B cell (primary cell): ENCODE data around the gene TENM3. TPM values are rescaled to one million over a fixed set of nuclear protein-coding genes. Genes with fewer than 3 reads are reported as not detected.

Experiments
- ATAC-seq: fragments of 200-7000 bp; cut with Tn5 transposase; one replicate; pipeline ENCODE4 v1.10.0; 2021; ENCODE audit warnings: low read depth, mild to moderate bottlenecking, moderate number of reproducible peaks, moderate library complexity
- CTCF ChIA-PET: fragments of 350-600 bp; sonication (Branson Sonifier 250); formaldehyde crosslinking; loops from one replicate; lab custom pipeline; 2021; ENCODE audit warnings: antibody characterized with exemption, inconsistent platforms; lab: Charles Lee
- POLR2A ChIA-PET: fragments of 350-600 bp; sonication (Branson Sonifier 250); formaldehyde crosslinking; loops from one replicate; lab custom pipeline; 2021; ENCODE audit warnings: antibody characterized with exemption; lab: Charles Lee
- DNase-seq: peaks from one replicate; pipeline ENCODE4 v3.0.0; 2013
- H2AFZ ChIP-seq: 2 replicates; pipeline ENCODE4 v1.6.1; 2012; ENCODE audit warnings: mild to moderate bottlenecking, low read depth, low read length; ENCODE audit not compliant: insufficient read depth, poor library complexity, severe bottlenecking
- H3K27ac ChIP-seq, 2 donors: 1 replicate in 1 of 2; 2 replicates in 1 of 2; pipeline ENCODE4 v1.5.1; 2012 to 2013; ENCODE audit warnings: low read length in 2 of 2, mild to moderate bottlenecking in 2 of 2, moderate library complexity in 1 of 2
- H3K27me3 ChIP-seq, 4 experiments: fragments of 200-600 bp in 1 of 4; sonication (generic) in 1 of 4; replicated peaks in 1 of 4; 1 replicate in 2 of 4; 2 replicates in 2 of 4; pipeline versions ENCODE4 v1.6.1 to v1.7.0; 2013 to 2016; ENCODE audit warnings: low read length in 3 of 4, mild to moderate bottlenecking in 2 of 4, mixed read lengths in 1 of 4, moderate library complexity in 1 of 4; ENCODE audit not compliant: insufficient read depth in 4 of 4, control insufficient read depth in 3 of 4; ENCODE audit errors: control extremely low read depth in 1 of 4
- H3K36me3 ChIP-seq, 2 experiments: replicated peaks in 1 of 2; 1 replicate in 1 of 2; 2 replicates in 1 of 2; pipeline versions ENCODE4 v1.6.1 to v1.7.1; 2013; ENCODE audit warnings: low read length in 1 of 2; ENCODE audit not compliant: insufficient read depth in 2 of 2, control insufficient read depth in 1 of 2; ENCODE audit errors: control extremely low read depth in 1 of 2, extremely low read depth in 1 of 2
- H3K4me1 ChIP-seq, 2 donors: fragments of 200-600 bp in 1 of 2; sonication (generic) in 1 of 2; 1 replicate in 1 of 2; 2 replicates in 1 of 2; pipeline versions ENCODE4 v1.5.1 to v1.6.1; 2013 to 2017; ENCODE audit warnings: low read length in 2 of 2; ENCODE audit not compliant: control insufficient read depth in 2 of 2, insufficient read depth in 2 of 2
- H3K4me2 ChIP-seq: replicated peaks from 2 replicates; pipeline ENCODE3; 2012; ENCODE audit warnings: mild to moderate bottlenecking, low read depth, low read length; ENCODE audit not compliant: poor library complexity, severe bottlenecking
- H3K4me3 ChIP-seq, 5 experiments: fragments of 200-600 bp in 1 of 5; sonication (generic) in 1 of 5; 1 replicate in 3 of 5; 2 replicates in 2 of 5; pipeline versions ENCODE4 v1.5.1 to v1.7.0; 2011 to 2016; ENCODE audit warnings: low read length in 4 of 5, mild to moderate bottlenecking in 4 of 5, low read depth in 2 of 5, control low read depth in 1 of 5, moderate library complexity in 1 of 5; ENCODE audit not compliant: insufficient read depth in 1 of 5; ENCODE audit errors: control extremely low read depth in 1 of 5, extremely low read depth in 1 of 5
- H3K79me2 ChIP-seq: fragments of 200-600 bp; sonication (generic); one replicate; pipeline ENCODE4 v1.6.0; 2016; ENCODE audit warnings: low read length; ENCODE audit not compliant: control insufficient read depth, insufficient read depth
- H3K9ac ChIP-seq: fragments of 200-600 bp; sonication (generic); 2 replicates; pipeline ENCODE4 v1.6.1; 2017; ENCODE audit warnings: mild to moderate bottlenecking, low read length, moderate library complexity
- H3K9me3 ChIP-seq, 3 donors: one replicate each; pipeline versions ENCODE4 v1.6.1 to v1.7.1; 2013; ENCODE audit warnings: low read length in 2 of 3; ENCODE audit not compliant: control insufficient read depth in 2 of 3, insufficient read depth in 1 of 3; ENCODE audit errors: control extremely low read depth in 1 of 3
- H4K20me1 ChIP-seq: 2 replicates; pipeline ENCODE4 v1.6.0; 2012; ENCODE audit warnings: mild to moderate bottlenecking, low read length; ENCODE audit not compliant: insufficient read depth, control insufficient read depth, poor library complexity, severe bottlenecking
- H3K27ac Mint-ChIP-seq: one replicate; pipeline ENCODE4 v1.8.0; 2021; ENCODE audit warnings: mixed read lengths
- H3K27me3 Mint-ChIP-seq: one replicate; pipeline ENCODE4 v1.8.0; 2021; ENCODE audit warnings: mixed read lengths
- H3K4me1 Mint-ChIP-seq: one replicate; pipeline ENCODE4 v1.8.0; 2021; ENCODE audit warnings: mixed read lengths
- H3K4me3 Mint-ChIP-seq: one replicate; pipeline ENCODE4 v1.8.0; 2021; ENCODE audit warnings: mixed read lengths
- H3K9me3 Mint-ChIP-seq: one replicate; pipeline ENCODE4 v1.8.0; 2022; ENCODE audit warnings: mixed read lengths; ENCODE audit not compliant: insufficient read depth
- CTCF ChIP-seq: fragments of 200-600 bp; IDR thresholded peaks from one replicate; pipeline ENCODE4 v1.8.0; 2022; ENCODE audit warnings: antibody characterized with exemption, mild to moderate bottlenecking
- EZH2 ChIP-seq: IDR thresholded peaks from 2 replicates; pipeline ENCODE4 v1.6.1; 2012; ENCODE audit warnings: borderline replicate concordance, low read depth, mild to moderate bottlenecking, moderate library complexity, low read length; ENCODE audit not compliant: insufficient read depth, poor library complexity, severe bottlenecking
- WGBS: methylation state at CpG from one replicate; pipeline ENCODE4 v1.1.5; 2013; ENCODE audit warnings: missing lambda C conversion rate; ENCODE audit not compliant: insufficient coverage; 5-methylcytosine and 5-hydroxymethylcytosine counted together
- intact Hi-C: fragments of 100-400 bp; cut with micrococcal nuclease; formaldehyde crosslinking; loops from one replicate; pipeline ENCODE4 v1.10.0; 2022
- polyA plus RNA-seq: library from polyadenylated mRNA; depleted of rRNA; stranded (reverse); fragments of >200 nt; gene quantifications from 2 replicates; pipeline ENCODE4 v1.2.3, GENCODE V29; 2012
- total RNA-seq, 2 donors: library from RNA; stranded (reverse); fragments of 120-200 nt in 1 of 2; gene quantifications; 1 replicate in 1 of 2; 2 replicates in 1 of 2; pipeline versions ENCODE4 v1.2.3 to v1.2.4, GENCODE V29; 2013 to 2022

TENM3 gene
- total and polyA plus RNA-seq, 2 donors (not counting 1 experiment from before 2014, with no cell fraction given), result not detected

DNA sequence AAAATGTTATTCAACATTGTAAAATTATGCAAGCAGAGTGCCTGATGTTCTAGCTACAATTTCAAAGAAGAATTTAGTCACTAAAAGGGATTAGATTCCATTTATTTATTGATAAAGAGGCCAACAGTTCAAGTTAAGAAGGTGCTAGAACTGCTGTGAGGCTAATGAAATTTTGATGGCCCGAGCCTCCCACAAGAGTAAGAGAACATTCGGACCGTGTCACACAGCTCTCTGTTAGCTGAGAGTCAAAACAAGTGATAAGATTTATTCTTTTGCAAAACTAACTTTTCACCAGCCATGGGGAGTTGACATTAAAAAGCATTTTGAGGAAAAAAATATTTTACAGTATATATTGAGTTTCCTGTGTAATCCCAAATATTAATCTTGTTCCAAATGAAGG lies 106.8 kb downstream of the TENM3 start:
- Mint-ChIP-seq H3K9me3 (no peaks in the 10 kb centered on the region), H3K4me1 (no peaks in the 10 kb centered on the region), H3K27me3 (no peaks in the 10 kb centered on the region), H3K4me3 (no peak overlapping the region), H3K27ac (no peak overlapping the region)
- WGBS, result 86% methylated on average over 2 of the region's 3 CpGs
- intact Hi-C loops, result no loop called here
- H3K27ac ChIP-seq, result no peak overlapping the region
- no peak overlapping the region for H3K4me2 ChIP-seq
- no peak overlapping the region for H3K4me3 ChIP-seq
- ChIA-PET POLR2A (no interaction called here), CTCF (no interaction called here)
- no peak overlapping the region for H2AFZ ChIP-seq
- ATAC-seq, result no peak
- no peak overlapping the region for H3K9ac ChIP-seq
- H3K27me3 ChIP-seq, result no peaks in the 10 kb centered on the region
- no peaks in the 10 kb centered on the region for H3K36me3 ChIP-seq
- no peak for DNase-seq
- TF ChIP-seq CTCF, result no peak
- no peak for TF ChIP-seq EZH2
- no peaks in the 10 kb centered on the region for H3K79me2 ChIP-seq
- peaks cover 0 to 3% (median 0%) of the 10 kb centered on the region in 3 donors for H3K9me3 ChIP-seq
- H4K20me1 ChIP-seq, result no peaks in the 10 kb centered on the region
- no peaks in the 10 kb centered on the region for H3K4me1 ChIP-seq

DNA sequence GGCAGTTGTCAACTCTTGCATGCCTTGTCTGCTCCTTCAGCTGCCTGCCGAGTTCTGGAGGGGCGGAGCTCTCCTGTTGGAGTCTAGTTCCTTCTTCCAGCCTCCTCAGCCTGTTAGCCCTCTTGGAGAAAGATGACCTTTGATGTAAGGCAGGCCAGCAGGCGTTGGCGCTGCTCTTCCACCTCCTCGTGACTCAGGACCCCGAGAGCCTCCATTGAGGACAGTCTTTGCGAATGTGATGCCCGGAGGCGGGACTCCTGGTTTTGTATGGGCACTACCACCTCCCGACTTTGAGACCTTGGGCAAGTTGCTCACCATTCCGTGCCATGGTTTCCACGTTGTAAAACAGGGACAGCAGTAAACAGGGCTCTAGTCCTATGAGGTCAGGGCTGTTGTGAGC lies 108.3 kb downstream of the TENM3 start:
- no peaks in the 10 kb centered on the region for H3K4me1 ChIP-seq
- no peak overlapping the region for H3K4me3 ChIP-seq
- H2AFZ ChIP-seq, result no peak overlapping the region
- H3K4me1 Mint-ChIP-seq, result no peaks in the 10 kb centered on the region
- no peaks in the 10 kb centered on the region for H3K27me3 Mint-ChIP-seq
- no peak for DNase-seq
- H3K27me3 ChIP-seq, result no peaks in the 10 kb centered on the region
- H3K27ac Mint-ChIP-seq, result no peak overlapping the region
- no peak for ATAC-seq
- H3K27ac ChIP-seq, result no peak overlapping the region
- ChIA-PET POLR2A (no interaction called here), CTCF (no interaction called here)
- H3K9me3 ChIP-seq, result peaks cover 0 to 3% (median 0%) of the 10 kb centered on the region in 3 donors
- H3K4me2 ChIP-seq, result no peak overlapping the region
- H3K79me2 ChIP-seq, result no peaks in the 10 kb centered on the region
- no peaks in the 10 kb centered on the region for H3K36me3 ChIP-seq
- no peaks in the 10 kb centered on the region for H4K20me1 ChIP-seq
- H3K9me3 Mint-ChIP-seq, result no peaks in the 10 kb centered on the region
- WGBS, result 86% methylated on average over 12 of the region's 12 CpGs
- TF ChIP-seq CTCF (no peak), EZH2 (no peak)
- no peak overlapping the region for H3K4me3 Mint-ChIP-seq
- intact Hi-C loops, result no loop called here
- no peak overlapping the region for H3K9ac ChIP-seq
